NCI-H524 treated with DMSO at 0.1 percent for 48 hours (cell line): ENCODE measurements around the gene SHANK1.

Source experiments
- DNase-seq: peaks from one replicate; lab custom pipeline; 2025; lab: John Stamatoyannopoulos, UW

Gene SHANK1

DNA sequence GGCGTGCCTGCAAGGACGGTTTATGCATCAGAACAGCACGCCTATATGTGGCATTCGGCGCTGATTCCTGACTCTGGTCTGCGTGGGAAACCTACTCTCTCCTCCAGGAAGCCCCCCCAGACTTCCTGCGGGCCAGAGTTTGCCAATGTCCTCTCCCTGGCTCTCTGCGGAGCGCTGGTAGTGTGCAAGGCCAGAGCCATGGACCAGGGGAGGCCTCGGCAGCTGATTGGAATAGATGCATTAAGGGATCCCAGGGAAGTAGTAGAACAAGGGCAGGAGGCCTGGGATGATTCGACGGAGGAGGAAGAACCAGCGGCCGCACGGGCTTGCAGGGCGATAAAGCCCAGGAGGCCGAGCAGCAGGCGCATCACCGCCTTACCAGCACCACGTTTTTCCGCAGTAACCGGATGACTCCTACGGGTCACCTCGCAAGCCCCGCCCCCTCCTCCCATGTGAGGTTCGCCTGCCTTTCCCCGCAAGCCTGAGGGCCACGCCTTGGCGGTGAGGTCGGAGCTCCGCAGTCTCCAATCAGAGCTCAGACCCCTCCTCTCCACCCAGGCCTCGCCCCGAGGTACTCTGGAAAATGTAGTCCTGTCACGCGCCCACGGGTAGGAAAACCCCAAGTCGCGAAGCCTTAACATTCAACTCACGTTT is 8.6 kb upstream of the SHANK1 start:
- DNase-seq, result peak; percentile 19

DNA sequence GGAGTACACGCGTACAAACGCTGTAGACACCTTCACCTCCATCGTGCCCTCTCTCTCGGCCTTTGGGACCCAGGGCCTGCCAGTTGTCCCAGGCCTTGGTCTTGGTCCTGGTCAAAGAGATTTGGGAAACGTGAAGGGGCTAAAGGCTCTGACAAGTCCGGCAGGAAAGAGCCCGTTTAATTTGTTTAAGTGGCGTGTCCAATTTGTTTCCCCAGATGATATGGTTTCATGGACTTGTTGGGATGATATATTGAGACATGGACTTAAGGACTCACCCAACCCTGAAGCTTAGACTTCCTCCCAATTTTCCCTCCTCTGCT is 6.3 kb upstream of the SHANK1 start:
- no peak for DNase-seq

DNA sequence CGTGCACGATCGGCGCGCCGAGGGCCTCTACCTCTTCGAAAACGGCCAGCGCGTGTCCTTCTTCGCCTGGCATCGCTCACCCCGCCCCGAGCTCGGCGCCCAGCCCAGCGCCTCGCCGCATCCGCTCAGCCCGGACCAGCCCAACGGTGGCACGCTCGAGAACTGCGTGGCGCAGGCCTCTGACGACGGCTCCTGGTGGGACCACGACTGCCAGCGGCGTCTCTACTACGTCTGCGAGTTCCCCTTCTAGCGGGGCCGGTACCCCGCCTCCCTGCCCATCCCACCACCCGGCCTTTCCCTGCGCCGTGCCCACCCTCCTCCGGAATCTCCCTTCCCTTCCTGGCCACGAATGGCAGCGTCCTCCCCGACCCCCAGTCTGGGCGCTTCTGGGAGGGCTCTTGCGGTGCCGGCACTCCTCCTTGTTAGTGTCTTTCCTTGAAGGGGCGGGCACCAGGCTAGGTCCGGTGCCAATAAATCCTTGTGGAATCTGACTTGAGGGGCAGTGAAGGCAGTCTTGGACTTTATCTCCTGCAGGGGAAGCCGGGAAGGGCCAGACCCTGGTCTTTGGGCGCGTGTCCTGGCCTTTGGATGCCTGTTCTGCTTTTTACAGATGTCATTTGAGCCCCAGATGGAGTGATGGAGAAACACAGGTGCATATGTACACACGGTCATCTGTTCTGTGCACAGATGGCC is 5.8 kb upstream of the SHANK1 start:
- no peak for DNase-seq

DNA sequence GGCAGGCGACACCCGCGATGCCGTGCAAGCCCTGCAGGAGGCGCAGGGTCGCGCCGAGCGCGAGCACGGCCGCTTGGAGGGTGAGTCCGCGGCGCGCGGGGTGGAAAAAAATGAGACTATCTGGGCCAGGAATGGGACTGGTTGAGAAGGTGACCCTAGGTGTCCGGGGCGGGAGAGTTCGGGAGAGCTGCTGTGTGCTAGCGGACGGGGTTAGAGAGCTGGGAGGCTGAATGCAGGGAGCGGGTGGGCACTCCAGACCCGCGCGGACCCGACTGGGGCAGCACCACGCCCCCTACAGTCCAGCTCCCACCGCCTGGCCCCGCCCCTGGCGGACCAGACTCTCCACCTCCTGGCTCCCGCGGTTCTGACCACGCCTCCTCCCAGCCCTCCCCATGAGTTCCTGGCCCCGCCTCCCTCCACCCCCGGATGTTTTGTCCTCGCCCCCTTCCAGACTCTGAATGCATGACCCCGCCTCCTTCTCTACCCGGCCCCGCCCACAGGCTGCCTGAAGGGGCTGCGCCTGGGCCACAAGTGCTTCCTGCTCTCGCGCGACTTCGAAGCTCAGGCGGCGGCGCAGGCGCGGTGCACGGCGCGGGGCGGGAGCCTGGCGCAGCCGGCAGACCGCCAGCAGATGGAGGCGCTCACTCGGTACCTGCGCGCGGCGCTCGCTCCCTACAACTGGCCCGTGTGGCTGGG is 5.1 kb upstream of the SHANK1 start:
- DNase-seq, result peak; percentile 86

DNA sequence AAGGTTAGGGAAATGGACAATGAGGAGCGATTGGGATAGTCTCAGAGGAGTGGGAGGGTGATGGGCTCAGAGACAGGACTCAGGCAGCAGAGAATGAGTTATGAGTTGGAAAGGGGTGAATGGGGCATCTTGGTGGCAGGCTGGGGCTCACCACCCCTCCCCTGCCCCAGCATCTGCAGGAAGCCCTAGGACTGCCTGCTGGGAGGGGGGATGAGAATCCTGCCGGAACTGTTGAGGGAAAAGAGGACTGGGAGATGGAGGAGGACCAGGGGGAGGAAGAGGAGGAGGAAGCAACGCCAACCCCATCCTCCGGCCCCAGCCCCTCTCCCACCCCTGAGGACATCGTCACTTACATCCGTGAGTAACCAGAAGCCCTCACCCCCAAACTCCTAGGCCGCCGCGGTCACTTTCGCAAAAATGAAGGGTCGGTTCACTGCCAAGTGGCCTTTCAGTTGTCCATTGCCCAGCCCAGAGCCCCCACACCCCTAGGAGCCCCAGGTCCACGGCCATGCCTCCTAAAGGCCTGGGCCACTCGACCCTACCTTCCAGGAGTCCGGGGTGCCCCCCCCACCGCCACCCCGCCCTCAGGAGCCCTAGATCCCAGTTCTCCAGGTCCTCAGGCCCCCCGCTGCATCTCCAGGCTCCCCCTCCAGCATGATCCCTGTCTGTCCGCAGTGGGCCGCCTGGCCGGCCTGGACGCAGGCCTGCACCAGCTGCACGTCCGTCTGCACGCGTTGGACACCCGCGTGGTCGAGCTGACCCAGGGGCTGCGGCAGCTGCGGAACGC is 4.3 kb upstream of the SHANK1 start:
- no peak for DNase-seq

DNA sequence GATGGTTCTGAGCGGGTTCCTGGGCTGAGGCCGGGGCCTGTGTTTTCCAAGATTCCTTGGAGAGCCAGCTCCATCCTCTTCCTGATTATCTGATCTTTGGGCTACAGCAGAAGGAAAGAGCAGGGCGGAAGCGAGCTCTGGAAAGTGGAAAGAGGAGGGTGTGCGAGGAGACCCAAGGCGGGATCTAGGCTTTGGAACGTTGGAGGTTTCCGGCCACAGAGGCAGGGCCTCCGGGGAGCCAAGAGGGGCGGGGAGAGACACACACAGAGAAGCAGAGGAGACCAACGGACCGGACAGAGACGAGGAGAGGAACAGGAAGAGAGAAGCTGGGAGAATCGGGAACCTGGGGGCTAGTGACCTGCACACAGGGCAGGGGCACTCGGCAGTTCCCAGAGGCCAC is 3.5 kb upstream of the SHANK1 start, which contains the start of gene CLEC11A:
Gene CLEC11A, plus strand, starts transcription at position 296 of the 400 bp plus-strand sequence. CDS start 162 bp downstream, outside the sequence.
- DNase-seq, result no peak

DNA sequence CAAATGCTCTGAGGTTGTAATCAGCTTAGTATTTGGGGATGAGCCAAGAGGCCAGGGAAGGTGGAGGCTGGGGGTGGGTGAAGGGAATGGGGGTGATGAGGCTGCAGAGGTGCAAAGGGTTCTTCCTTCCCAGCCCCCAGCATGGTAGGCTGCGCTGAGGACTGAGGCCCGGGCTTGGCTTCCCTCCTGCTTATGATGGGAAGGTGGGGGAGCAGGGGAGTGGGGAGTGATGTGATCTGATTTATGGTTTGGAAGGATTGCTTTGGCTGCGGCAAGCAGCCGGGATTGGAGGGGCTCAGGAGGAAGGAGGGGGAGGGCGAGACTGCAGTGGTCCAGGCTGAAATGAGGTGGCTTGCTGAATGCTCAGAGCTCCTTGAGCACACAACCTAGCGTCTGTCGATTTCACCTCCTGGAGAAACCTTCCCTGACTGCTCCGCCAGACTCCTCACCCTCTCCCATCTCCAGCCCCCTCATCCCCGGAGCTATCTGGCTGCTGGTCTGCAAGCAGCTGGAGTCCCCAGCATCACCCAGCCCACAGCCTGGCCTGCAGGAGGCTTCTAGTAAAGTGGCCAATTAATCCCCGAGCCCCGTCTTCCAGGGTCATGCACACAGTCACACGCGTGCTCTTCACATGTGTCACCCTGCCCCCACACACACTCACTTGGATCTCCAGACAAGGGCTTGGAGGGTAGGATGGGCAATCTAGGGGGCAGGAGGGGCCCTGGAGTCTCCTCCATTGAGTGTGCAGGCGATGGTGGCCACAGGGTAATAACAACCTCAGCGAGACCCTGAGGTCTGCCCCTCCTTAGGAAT is 2.8 kb upstream of the SHANK1 start:
- DNase-seq, result no peak

DNA sequence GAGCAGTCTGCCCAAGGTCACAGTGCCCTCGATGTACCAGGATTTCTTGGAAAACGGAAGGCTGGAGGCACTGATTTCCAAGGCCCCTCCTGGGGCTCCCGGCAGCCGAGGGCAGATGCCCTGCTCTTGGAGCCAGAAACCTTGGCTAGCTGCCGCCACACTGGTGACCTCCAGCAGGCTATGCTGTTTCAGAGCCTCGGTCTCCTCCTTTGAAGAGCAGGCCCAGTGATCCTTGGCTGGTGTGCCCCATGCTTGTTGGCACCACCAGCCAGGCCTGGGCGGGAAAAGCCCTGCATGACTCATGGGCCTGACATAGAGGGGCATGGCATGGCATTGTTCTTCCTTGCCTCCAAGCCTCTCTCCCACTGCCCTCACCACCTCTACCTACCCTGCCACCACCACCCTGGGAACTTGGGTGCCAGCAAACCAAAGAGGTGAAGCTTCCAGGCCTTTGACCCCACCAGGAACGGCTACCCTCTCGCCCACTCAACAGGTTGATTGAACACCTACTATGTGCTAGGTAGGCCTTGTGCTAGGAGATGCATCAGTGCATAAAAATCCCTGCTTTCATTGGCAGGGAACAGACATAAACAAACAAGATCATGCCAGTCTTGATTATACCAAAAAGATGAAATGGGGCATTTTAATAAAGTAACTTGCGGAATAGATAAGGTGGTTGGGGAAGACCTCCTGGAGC is 2.0 kb upstream of the SHANK1 start:
- no peak for DNase-seq

DNA sequence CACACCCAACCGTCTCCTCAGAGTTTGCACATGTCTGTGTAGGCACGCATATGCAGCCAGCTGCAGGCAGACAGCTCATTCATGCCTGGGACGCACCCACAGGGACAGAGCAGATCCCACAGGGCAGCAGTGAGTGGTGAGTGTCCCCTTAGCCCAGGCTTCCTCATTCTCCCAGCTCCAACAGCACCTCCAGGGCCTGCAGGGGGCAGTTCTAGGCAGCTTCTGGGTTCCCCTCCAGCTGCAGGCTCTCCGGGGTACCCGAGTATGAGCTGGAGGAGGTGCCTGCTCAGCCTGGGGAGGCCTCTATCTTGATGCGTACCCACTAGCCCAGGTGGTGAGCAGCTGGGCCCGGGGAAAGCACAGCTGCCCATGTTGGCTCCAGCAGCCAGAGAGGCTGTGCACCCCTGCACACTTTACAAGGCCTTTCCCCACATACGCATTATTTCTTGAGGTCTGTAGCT is 1.3 kb upstream of the SHANK1 start:
- DNase-seq, result no peak

DNA sequence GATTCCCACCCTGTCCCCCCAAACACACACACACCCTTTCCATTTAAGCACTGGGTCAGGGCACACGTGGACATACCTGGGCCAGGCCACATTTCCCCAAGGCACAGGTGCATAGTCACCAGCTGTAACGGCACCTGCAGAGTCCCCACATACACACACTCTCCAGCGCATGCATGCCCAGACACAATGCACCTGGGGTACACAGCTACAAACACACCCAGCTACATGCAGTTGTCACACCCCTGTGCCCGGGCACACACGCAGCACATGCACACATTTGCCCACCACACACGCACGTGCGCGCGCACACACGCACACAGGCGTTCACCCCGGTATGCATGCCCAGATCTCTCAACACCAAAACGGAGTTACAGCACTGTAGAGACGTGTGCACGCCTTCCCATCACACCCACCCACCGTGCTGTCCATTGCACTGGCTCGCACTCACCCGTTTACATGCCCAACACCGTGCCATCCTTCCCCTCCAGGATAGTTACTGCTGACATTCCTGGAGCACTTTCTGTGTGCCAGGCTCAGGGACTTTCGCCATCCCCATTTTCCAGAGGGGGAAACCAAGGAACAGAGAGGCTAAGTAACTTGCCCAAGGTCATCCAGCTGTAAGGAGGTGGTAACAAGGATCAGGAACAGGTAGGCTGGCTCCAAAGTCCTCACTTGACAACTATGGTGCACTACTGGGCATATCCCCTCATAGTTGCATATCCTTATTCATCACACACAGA is 749 bp upstream of the SHANK1 start:
- no peak for DNase-seq

DNA sequence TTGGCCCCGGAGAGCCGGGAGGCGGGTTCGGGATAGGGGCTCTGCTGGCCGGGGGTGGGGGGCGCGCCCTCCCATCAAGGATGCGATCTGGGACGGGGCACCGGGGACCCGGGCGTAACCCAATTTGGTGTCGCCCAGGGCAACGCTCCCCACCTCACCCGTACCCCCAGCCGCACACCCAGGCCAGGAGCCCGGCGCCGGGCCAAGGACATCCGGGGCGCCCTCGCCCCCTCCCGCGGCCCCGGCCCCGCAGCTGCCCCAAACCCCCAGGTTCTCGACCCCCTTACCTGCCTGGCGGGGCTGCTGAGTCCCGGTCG is 525 bp downstream of the SHANK1 start:
- DNase-seq, result no peak

DNA sequence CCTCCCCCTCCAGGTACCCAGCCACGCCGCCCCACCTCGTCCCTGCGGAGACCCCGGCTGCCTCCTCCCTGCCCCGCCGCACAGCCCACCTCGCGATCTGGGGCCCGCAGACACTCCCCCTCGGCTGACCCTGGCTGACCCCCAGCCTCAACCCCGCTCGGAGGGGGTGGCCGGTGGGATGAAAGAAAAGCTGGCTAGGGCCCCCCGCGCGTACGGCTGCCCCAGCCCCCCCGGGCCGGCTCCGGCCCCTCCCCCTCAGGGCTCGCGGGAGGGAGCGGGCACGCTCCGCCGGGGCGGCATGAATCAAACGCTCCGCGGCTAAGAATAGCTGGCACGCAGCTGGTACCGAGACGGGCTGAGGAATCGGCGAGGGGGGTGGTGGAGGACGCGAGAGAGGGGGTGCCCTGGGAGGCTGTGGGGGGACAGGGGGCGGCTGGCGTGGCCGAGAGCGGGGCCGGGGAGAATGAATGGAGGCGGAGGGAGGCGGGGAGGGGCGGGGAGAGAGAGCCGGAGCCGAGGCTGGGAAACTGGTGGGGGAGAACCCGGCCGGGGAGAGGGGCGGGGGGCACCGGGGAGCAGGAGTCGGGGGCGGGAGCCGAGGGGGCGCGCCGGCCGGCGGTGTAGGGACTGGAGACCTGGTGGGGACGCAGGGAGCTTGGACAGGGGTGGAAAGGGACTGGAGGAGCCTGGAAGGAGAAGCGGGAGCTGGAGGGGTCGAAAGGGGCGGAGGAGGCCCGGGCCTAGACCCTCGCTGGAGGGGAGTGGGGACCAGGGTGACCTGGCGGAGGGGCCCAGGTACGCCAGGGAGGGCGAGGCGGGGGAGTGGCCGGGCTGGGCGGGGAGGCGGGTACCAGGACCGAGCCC is 1.1 kb downstream of the SHANK1 start:
- DNase-seq, result no peak

DNA sequence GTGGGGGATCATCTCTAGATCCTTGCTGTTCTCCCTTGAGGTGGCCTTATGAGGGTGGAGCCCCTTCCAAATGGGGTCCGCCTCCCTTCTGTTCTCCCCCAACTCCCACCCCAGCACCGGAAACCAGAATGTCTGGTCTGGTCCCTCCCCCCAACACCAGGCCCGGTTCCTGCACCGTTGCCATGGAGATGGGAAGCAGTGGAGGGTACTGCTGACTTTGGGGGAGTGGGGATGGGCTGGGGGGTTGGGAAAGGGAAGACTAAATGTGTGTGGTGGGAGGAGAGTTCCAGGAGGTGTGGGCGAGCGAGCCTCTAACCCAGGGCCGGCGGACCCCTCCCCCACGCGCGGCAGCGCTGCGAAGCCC is 1.7 kb downstream of the SHANK1 start:
- DNase-seq, result no peak

DNA sequence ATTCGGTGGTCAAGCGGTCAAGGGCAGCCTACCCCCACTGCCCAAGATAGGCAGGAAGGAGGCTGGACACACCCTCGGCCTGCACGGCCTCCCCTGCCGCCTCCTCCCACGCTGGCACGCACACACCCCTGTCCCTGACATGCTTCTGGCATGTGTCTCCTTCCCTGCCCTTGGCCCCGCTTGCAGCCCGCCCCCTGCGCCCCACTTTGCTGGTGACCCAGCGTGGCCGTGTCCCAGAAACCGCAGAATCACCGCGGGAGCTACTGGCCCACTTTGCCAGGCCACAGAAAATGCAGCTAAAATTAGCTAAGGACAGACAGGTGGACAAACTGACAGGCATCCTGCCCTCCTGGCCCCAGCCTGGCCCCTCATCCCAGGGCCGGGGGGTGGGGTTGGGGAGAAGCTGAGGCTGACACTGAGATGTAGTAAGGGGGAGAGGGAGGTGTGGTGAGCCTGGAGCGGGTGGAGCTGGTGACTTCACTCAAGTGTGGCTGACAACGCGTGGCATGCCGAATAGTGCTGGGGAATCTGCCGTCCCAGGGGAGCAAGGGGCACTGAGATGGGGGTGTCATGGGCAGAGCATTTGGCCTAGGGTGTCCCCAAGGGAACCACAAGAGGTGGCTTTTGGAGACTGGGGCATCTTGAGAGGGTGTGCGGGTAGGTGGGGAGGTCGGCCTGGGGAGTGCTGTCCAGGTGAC is 2.4 kb downstream of the SHANK1 start:
- no peak for DNase-seq

DNA sequence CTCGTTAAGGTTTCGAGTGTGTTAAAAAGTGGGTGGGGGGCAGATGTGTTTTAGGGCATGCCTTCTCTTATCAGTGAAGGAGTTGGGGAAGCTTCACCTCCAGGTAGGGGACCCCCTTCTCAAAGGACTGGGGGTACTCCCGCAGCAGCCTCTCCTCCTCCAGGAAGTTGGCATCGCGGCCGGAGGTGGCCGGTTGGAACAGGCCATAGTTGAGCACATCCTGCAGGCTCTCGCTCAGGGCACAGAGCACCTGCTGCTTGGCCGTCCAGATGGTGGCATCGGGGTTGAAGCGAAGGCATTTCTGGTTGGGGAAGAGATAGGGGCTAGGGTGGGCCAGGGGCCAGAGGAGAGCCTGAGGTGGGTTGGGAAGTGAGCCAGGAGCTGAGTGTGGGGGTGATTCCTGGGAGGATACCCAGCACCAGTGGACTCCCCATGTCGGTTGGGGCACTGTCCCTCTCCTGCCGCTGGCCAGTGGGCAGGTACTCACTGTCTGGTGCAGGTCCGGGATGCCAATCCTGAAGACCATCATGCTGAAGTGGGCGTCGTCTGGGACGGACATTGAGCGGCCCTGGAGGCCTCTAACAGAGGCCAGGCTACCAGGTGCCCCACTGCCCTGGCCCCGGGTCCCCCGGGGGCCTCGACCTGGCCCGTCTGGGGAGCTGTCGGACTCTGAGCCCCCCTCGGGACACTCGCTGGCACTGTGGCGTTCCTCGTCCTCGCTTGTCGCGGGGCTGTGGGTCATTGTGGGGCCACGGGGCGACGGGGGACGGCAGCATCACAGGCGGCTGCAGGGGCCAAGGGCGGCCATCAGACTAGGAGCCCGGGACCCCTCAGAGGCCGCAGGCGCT is 3.2 kb downstream of the SHANK1 start:
- no peak for DNase-seq

DNA sequence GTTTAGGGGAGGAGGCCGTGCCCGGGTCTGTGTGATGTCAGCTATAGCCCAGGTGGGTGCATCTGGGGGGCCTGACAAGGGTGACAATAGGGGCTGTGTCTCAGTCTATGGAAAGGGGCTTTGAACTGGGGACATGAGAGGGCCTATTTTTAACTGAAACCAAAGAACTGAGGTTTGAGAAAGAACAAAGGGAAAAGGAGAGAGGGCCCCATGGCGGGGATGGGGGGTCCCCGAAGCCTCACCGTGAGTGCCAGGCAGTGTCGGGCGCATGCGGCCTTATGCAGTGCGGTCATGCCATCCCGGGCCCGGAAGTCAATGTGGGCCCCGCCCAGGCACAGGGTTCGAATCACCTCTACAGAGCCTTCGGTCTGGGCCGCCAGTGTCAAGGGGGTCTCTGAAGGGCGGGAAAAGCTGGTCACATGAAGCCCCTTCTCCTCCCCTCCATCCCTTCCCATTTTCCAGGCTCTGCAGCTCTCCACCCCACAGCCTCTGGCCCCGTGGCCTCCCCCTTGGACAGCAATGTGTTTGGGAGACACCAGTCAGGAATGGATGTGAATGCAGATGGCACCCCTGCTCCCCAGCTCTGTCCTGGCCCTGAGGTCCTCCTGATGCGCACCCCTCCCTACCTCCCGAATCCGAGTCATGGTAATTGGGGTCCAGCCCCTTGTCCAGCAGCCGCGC is 5.9 kb downstream of the SHANK1 start:
- DNase-seq, result no peak

DNA sequence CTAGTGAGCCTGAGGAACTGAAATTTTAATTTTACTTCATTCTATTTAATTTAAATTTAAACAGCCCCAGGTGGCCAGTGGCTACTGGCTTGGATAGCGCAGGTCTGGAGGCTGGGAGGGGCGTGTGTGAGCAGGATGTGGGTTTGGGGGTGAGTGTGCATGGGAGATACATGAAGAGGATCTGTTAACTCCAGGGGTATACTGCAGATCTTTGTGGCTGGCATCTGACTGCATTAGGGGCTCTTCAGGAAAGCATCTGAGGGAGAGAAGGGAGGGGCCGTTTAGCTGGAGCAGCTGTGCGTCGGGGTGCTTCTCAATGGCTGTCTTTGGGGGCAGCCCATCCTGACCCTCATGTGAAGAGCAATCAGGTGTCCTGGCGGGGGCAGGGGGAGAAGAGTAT is 6.8 kb downstream of the SHANK1 start:
- no peak for DNase-seq
